ENCODE results near the gene KCNT1. TPM values are rescaled to one million over a fixed set of nuclear protein-coding genes. Genes with fewer than 3 reads are reported as not detected.

Gene KCNT1
- total RNA-seq, 1 donor from 2014 or later = not detected

DNA sequence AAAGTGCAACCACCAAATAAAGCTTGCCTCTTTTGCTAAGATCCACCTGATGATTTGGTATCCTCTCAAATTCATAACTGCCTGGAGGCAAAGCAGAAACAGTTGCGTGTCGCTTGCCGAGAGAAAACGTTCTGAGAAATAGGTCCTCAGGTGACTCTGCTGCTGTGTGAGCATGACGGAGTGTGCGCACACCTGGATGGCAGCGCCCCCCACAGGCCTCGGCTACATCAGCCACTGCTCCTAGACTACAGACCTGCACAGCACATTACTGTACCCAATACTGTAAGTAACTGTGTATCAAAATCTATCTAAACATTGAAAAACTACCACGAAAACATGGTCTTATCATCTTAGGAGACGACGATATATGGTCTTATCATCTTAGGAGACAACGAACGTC, 117.9 kb downstream of the KCNT1 start:
- Histone ChIP-seq H3K4me3 (ENCODE audit: low read depth, low read length) (no peak overlapping the region), H3K27me3 (ENCODE audit: control insufficient read depth, insufficient read depth, low read length) (no peaks in the 10 kb centered on the region), H3K36me3 (ENCODE audit: control insufficient read depth, insufficient read depth, low read length) (peaks cover 4% of the 10 kb centered on the region)
- TF ChIP-seq CTCF (IDR thresholded peaks at IDR 0.05; ENCODE audit: insufficient read depth, low read length, poor library complexity, severe bottlenecking) = no peak
- no peak for DNase-seq (ENCODE audit: low read depth)

DNA sequence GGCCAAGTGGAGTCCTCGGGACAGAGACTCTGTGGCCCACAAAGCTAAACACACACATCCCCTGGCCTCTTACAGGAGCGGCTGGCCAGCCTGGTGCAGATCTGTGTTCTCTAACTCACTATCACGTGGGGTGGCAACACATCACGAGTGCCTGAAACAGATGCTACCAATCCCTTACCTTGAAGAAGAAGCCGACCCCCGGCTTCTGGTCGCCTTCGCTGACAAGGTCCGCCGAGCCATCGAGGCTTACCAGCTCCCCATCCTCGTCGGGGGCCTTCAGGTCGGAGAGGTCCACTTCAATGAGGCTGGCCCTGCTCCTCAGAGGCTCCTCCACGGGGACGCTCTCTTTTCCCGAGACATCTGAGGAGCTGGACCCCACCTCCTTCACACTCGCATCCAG, 118.7 kb downstream of the KCNT1 start:
- Histone ChIP-seq H3K27me3 (ENCODE audit: control insufficient read depth, insufficient read depth, low read length) (no peaks in the 10 kb centered on the region), H3K4me3 (ENCODE audit: low read depth, low read length) (no peak overlapping the region), H3K36me3 (ENCODE audit: control insufficient read depth, insufficient read depth, low read length) (peaks cover 4% of the 10 kb centered on the region)
- DNase-seq (ENCODE audit: low read depth) = no peak
- no peak for TF ChIP-seq CTCF (IDR thresholded peaks at IDR 0.05; ENCODE audit: insufficient read depth, low read length, poor library complexity, severe bottlenecking)

GRCh38 chr9:135821116-135821515, 119.1 kb downstream of the KCNT1 start:
- Histone ChIP-seq H3K36me3 (ENCODE audit: control insufficient read depth, insufficient read depth, low read length) (peaks cover 4% of the 10 kb centered on the region), H3K27me3 (ENCODE audit: control insufficient read depth, insufficient read depth, low read length) (no peaks in the 10 kb centered on the region), H3K4me3 (ENCODE audit: low read depth, low read length) (no peak overlapping the region)
- TF ChIP-seq CTCF (IDR thresholded peaks at IDR 0.05; ENCODE audit: insufficient read depth, low read length, poor library complexity, severe bottlenecking) = no peak
- DNase-seq (ENCODE audit: low read depth) = no peak

- TF ChIP-seq CTCF (IDR thresholded peaks at IDR 0.05; ENCODE audit: insufficient read depth, low read length, poor library complexity, severe bottlenecking) = no peak
- H3K36me3 ChIP-seq (ENCODE audit: control insufficient read depth, insufficient read depth, low read length) = peaks cover 4% of the 10 kb centered on the region
- no peak overlapping the region for H3K4me3 ChIP-seq (ENCODE audit: low read depth, low read length)
- DNase-seq (ENCODE audit: low read depth) = no peak
- H3K27me3 ChIP-seq (ENCODE audit: control insufficient read depth, insufficient read depth, low read length) = no peaks in the 10 kb centered on the region
These were observed 119.9 kb downstream of the KCNT1 start for GRCh38 chr9:135821733-135822373.

DNA sequence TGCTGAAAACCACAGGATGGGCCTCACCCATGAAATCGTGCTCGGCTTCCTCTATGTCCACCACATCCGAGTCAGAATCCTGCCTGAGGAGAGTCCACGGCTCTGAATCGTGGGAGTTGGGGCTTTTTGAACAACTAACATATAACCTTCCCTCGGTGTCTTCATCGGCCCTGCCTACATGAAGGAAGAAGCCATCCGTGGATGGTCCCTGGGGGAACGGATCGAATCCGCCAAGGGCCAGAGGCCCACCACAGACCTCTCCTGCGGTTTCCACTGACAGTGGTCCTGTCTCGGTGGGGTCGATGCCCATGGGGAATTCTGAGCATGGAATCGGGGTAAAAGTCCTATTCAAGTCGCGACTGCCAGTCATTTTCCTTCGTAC, 120.4 kb downstream of the KCNT1 start:
- peaks cover 4% of the 10 kb centered on the region for H3K36me3 ChIP-seq (ENCODE audit: control insufficient read depth, insufficient read depth, low read length)

More for the DNA sequence above, 120.4 kb downstream of the KCNT1 start:
- no peak overlapping the region for H3K4me3 ChIP-seq (ENCODE audit: low read depth, low read length)
- DNase-seq (ENCODE audit: low read depth) = no peak
- no peak for TF ChIP-seq CTCF (IDR thresholded peaks at IDR 0.05; ENCODE audit: insufficient read depth, low read length, poor library complexity, severe bottlenecking)
- no peaks in the 10 kb centered on the region for H3K27me3 ChIP-seq (ENCODE audit: control insufficient read depth, insufficient read depth, low read length)
